NB4 (cell line): ENCODE measurements around the gene NDEL1.

Source experiments
- DNase-seq: peaks from one replicate; pipeline ENCODE4 v3.0.0; 2010; ENCODE audit warnings: low read depth
- H3K4me3 ChIP-seq: one replicate; pipeline ENCODE4 v1.5.1; 2011; ENCODE audit warnings: mild to moderate bottlenecking, low read depth, low read length, moderate library complexity
- MYC ChIP-seq: IDR thresholded peaks from 2 replicates; pipeline ENCODE4 v1.6.1; 2011; ENCODE audit warnings: low read depth, low read length
- POLR2A ChIP-seq: IDR thresholded peaks from 2 replicates; pipeline ENCODE4 v1.6.1; 2011; ENCODE audit warnings: mild to moderate bottlenecking; ENCODE audit not compliant: insufficient read length; ENCODE audit errors: extremely low read depth
- TF ChIP-seq, protein P1 (sequence below): IDR thresholded peaks from one replicate; pipeline ENCODE4 v1.5.1; 2012; ENCODE audit warnings: low read depth, low read length
- TF ChIP-seq, protein P2 (sequence below): IDR thresholded peaks from 2 replicates; pipeline ENCODE4 v1.6.1; 2011; ENCODE audit warnings: low read depth, low read length

The NDEL1 gene

DNA sequence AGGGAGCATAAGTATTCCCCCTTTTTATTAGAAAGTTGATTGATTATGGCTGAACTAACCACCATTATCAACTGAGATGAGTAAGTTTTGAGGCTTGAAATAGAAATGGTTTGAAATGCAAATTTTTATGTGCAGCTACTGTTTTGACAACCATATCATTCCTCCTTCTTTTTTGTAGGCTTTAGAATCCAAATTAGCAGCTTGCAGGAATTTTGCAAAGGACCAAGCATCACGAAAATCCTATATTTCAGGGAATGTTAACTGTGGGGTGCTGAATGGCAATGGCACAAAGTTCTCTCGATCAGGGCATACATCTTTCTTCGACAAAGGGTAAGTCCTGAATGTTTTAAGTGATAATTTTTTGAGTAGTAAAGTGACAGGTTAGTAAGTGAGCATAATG, 24.1 kb downstream of the NDEL1 start:
- no peak overlapping the region for H3K4me3 ChIP-seq
- TF ChIP-seq POLR2A (no peak), MYC (no peak)
- TF ChIP-seq, protein P1, sequence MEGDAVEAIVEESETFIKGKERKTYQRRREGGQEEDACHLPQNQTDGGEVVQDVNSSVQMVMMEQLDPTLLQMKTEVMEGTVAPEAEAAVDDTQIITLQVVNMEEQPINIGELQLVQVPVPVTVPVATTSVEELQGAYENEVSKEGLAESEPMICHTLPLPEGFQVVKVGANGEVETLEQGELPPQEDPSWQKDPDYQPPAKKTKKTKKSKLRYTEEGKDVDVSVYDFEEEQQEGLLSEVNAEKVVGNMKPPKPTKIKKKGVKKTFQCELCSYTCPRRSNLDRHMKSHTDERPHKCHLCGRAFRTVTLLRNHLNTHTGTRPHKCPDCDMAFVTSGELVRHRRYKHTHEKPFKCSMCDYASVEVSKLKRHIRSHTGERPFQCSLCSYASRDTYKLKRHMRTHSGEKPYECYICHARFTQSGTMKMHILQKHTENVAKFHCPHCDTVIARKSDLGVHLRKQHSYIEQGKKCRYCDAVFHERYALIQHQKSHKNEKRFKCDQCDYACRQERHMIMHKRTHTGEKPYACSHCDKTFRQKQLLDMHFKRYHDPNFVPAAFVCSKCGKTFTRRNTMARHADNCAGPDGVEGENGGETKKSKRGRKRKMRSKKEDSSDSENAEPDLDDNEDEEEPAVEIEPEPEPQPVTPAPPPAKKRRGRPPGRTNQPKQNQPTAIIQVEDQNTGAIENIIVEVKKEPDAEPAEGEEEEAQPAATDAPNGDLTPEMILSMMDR, result no peak
- TF ChIP-seq, protein P2, sequence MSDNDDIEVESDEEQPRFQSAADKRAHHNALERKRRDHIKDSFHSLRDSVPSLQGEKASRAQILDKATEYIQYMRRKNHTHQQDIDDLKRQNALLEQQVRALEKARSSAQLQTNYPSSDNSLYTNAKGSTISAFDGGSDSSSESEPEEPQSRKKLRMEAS, result no peak
- no peak for DNase-seq

DNA sequence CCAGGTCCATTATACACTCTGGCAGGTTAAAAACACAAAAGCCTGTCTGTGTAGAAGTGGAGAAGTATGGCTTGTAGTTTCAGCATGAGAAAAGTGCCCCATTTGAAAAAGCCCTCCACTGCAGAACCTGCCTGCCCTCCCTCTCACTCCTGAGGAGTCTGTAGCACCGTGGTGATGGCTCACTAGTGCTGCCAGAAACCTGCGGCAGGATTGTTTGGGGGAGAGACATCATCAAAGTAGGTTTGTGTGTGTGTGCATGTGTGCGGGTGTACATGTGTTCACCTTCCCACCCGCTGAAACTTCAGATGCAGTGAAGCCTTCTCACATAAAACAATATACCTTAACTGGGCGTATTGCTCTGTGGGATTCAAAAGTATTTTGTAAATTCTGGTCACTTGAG, 26.9 kb downstream of the NDEL1 start:
- TF ChIP-seq, protein P2, result no peak
- TF ChIP-seq, protein P1, result no peak
- no peak for TF ChIP-seq POLR2A
- TF ChIP-seq MYC, result no peak
- DNase-seq, result no peak

DNA sequence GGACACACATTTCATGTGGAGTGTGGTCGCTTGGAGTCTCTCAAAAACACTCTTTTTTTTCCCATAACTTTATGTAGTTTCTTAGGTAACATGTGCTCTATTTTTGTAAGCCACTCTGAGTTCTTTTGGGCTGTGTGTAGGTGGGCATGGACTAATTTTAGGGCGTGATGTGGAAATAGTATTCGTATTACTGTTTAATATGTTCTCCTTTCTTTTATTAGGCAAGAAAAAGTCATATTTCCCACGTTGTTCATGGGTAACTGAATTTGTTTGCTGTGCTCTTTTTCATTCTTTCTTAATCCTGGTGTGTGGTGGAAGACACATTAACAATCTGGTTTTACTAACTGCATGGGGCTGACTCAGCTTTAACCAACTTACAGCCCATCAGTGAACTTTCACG, 27.4 kb downstream of the NDEL1 start:
- DNase-seq, result no peak
- H3K4me3 ChIP-seq, result no peak overlapping the region
- TF ChIP-seq MYC (no peak), POLR2A (no peak)
- TF ChIP-seq, protein P1, result no peak
- TF ChIP-seq, protein P2, result no peak

More for the DNA sequence above, 26.9 kb downstream of the NDEL1 start:
- H3K4me3 ChIP-seq, result no peak overlapping the region

DNA sequence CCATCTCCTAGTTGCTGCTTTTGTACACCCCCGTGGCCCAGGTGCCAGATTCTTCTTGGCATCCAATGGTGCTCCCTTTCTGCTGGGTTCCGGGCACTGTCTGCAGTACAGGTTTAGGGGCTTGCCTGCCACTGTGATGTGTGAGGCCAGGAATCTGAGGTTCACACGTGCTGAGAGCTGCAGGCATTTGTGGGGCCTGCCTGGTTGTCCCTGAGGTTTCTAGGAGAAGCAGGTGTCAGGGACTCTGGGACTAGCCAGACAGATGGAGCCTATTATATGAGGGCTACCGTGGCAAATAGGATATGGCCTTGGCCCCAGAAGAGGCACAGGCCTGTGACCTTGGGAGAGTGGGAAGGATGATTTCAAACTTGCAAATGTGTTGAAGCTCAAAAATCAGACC, 29.3 kb downstream of the NDEL1 start:
- H3K4me3 ChIP-seq, result no peak overlapping the region
- TF ChIP-seq POLR2A (no peak), MYC (no peak)
- TF ChIP-seq, protein P2, result no peak
- TF ChIP-seq, protein P1, result no peak
- DNase-seq, result no peak

DNA sequence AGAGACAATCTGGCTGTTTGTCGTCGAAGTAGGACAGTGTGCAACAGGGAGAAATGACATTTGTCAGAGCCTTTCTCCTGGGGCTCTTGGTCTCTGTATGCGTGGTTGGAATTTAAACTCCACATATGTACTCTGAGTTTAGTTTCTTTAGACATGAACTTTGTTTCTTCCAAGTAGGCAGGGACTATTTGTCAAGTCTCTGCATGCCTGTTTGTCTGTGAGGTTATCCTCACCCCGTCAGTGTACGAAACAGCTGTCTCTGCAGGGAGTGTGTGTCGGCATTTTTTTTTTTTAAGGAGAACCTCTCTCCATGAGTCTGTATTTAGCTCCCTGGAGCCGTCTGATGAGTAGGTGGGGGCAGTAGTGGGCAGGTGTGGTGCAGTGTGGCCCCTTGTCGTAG, 29.7 kb downstream of the NDEL1 start:
- H3K4me3 ChIP-seq, result no peak overlapping the region
- no peak for DNase-seq
- TF ChIP-seq, protein P2, result no peak
- no peak for TF ChIP-seq POLR2A
- TF ChIP-seq, protein P1, result no peak
- no peak for TF ChIP-seq MYC

DNA sequence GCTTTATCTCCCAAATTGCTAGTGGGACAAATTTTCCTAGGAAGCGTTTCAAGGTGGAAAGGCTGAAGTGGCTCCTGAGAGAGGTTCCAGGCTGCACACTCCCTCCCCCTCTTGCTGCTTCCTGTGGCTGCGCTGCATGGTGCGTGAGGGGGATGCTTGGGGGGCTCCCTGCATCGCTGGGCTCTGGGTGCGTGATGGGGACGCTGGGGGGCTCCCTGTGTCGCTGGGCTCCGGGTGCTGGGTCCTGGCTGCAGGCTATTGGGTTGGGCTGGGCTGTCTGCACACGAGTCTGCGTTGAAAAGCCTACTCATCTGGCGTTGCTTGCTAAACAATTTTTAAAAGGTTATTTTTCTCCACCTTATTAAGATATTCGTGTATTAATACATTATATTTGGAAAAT, 30.1 kb downstream of the NDEL1 start:
- H3K4me3 ChIP-seq, result no peak overlapping the region
- TF ChIP-seq, protein P2, result no peak
- TF ChIP-seq MYC (no peak), POLR2A (no peak)
- TF ChIP-seq, protein P1, result no peak
- no peak for DNase-seq
